ENCODE results near the gene CLDND1.

GRCh38 chr3:98567666-98568270, 45.1 kb upstream of the CLDND1 start:
- no peak for TF ChIP-seq EP300 (IDR thresholded peaks at IDR 0.05)
- TF ChIP-seq POLR2A (IDR thresholded peaks at IDR 0.05): no peak
- TF ChIP-seq, protein P1, sequence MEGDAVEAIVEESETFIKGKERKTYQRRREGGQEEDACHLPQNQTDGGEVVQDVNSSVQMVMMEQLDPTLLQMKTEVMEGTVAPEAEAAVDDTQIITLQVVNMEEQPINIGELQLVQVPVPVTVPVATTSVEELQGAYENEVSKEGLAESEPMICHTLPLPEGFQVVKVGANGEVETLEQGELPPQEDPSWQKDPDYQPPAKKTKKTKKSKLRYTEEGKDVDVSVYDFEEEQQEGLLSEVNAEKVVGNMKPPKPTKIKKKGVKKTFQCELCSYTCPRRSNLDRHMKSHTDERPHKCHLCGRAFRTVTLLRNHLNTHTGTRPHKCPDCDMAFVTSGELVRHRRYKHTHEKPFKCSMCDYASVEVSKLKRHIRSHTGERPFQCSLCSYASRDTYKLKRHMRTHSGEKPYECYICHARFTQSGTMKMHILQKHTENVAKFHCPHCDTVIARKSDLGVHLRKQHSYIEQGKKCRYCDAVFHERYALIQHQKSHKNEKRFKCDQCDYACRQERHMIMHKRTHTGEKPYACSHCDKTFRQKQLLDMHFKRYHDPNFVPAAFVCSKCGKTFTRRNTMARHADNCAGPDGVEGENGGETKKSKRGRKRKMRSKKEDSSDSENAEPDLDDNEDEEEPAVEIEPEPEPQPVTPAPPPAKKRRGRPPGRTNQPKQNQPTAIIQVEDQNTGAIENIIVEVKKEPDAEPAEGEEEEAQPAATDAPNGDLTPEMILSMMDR (IDR thresholded peaks at IDR 0.05): no peak

Data from sigmoid colon (tissue), 4 donors.